Parathyroid adenoma (tissue), 2 donors: ENCODE measurements around the gene PGAP1.

Experiments
- H2AFZ ChIP-seq: fragments of 300-600 bp; sonication (generic); one replicate; pipeline ENCODE4 v1.7.0; 2017; ENCODE audit warnings: antibody characterized with exemption, mild to moderate bottlenecking
- H3K27ac ChIP-seq: fragments of 300-600 bp; sonication (generic); one replicate; pipeline ENCODE4 v1.7.0; 2017
- H3K27me3 ChIP-seq: fragments of 300-600 bp; sonication (generic); one replicate; pipeline ENCODE4 v1.7.0; 2017; ENCODE audit warnings: low read length; ENCODE audit not compliant: control insufficient read depth, insufficient read depth
- H3K36me3 ChIP-seq: fragments of 300-600 bp; sonication (generic); one replicate; pipeline ENCODE4 v1.7.0; 2017; ENCODE audit warnings: low read length; ENCODE audit not compliant: control insufficient read depth, insufficient read depth
- H3K4me1 ChIP-seq: fragments of 300-600 bp; sonication (generic); one replicate; pipeline ENCODE4 v1.7.0; 2017; ENCODE audit warnings: control low read depth
- H3K4me2 ChIP-seq: fragments of 300-600 bp; sonication (generic); one replicate; pipeline ENCODE4 v1.7.0; 2017; ENCODE audit warnings: low read length
- H3K4me3 ChIP-seq: fragments of 300-600 bp; sonication (generic); one replicate; pipeline ENCODE4 v1.7.0; 2017; ENCODE audit warnings: low read depth, low read length
- H3K79me2 ChIP-seq: fragments of 300-600 bp; sonication (generic); one replicate; pipeline ENCODE4 v1.7.0; 2017; ENCODE audit warnings: control low read depth
- H3K9ac ChIP-seq: fragments of 300-600 bp; sonication (generic); one replicate; pipeline ENCODE4 v1.7.0; 2017; ENCODE audit warnings: mild to moderate bottlenecking
- H3K9me3 ChIP-seq: fragments of 300-600 bp; sonication (generic); one replicate; pipeline ENCODE4 v1.7.0; 2017; ENCODE audit warnings: low read length; ENCODE audit not compliant: control insufficient read depth
- CTCF ChIP-seq: fragments of 300-600 bp; sonication (generic); IDR thresholded peaks from one replicate; pipeline ENCODE4 v1.7.0; 2017; ENCODE audit warnings: antibody characterized with exemption, mild to moderate bottlenecking
- donor health status: primary hyperparathyroidism.

The PGAP1 gene

DNA sequence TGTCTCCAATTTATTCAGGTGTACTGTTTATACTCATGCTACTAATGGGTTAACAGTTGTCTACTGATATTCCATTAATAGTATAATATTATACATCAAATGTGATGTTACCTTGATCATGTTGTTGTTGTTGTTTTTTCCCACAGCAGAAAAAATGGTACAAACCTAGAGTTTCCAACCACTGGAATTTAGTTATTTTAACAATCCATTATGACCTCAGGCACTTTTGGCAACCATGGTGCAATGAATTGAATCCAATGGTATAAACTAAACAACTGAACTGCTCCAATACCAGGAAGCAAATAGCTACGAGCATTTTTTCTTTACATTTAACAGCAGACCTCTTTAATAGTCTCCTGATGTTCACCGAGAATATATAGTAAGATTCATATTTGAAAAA, 86.3 kb downstream of the PGAP1 start:
- no peak overlapping the region for H2AFZ ChIP-seq
- H3K27ac ChIP-seq: no peak overlapping the region
- no peaks in the 10 kb centered on the region for H3K27me3 ChIP-seq
- no peak overlapping the region for H3K4me2 ChIP-seq
- no peaks in the 10 kb centered on the region for H3K79me2 ChIP-seq
- no peak overlapping the region for H3K9ac ChIP-seq
- TF ChIP-seq CTCF: no peak
- no peaks in the 10 kb centered on the region for H3K9me3 ChIP-seq
- no peaks in the 10 kb centered on the region for H3K4me1 ChIP-seq
- H3K4me3 ChIP-seq: no peak overlapping the region
- H3K36me3 ChIP-seq: no peaks in the 10 kb centered on the region

GRCh38 chr2:196839574-196839973, 86.9 kb downstream of the PGAP1 start:
- no peak overlapping the region for H3K4me3 ChIP-seq
- no peaks in the 10 kb centered on the region for H3K79me2 ChIP-seq
- no peaks in the 10 kb centered on the region for H3K4me1 ChIP-seq
- no peak overlapping the region for H2AFZ ChIP-seq
- no peaks in the 10 kb centered on the region for H3K9me3 ChIP-seq
- H3K36me3 ChIP-seq: no peaks in the 10 kb centered on the region
- no peaks in the 10 kb centered on the region for H3K27me3 ChIP-seq
- H3K4me2 ChIP-seq: no peak overlapping the region
- no peak overlapping the region for H3K9ac ChIP-seq
- H3K27ac ChIP-seq: no peak overlapping the region
- TF ChIP-seq CTCF: no peak

DNA sequence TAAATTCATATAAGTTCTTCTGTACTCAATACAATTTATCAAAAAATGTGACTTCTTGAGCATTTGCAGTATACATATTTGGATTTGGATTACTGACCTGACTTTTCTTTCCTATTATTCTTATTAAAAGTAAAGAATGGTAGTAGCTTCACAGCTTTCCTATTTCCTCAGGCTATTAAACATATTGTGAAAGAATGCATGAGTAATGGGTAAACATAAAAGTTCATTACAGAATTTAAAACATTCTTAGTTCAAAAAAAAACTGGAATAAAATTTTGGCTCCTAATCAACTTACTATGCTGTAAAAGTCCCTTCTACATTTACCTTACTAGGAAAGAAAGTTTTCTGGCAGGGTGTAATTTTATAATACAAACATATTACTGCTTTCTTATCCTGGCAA, 90.1 kb downstream of the PGAP1 start:
- no peaks in the 10 kb centered on the region for H3K27me3 ChIP-seq
- no peaks in the 10 kb centered on the region for H3K36me3 ChIP-seq
- no peak overlapping the region for H3K4me2 ChIP-seq
- H2AFZ ChIP-seq: no peak overlapping the region
- H3K9me3 ChIP-seq: no peaks in the 10 kb centered on the region
- no peak overlapping the region for H3K9ac ChIP-seq
- H3K4me3 ChIP-seq: no peak overlapping the region
- no peak overlapping the region for H3K27ac ChIP-seq
- H3K79me2 ChIP-seq: no peaks in the 10 kb centered on the region
- no peak for TF ChIP-seq CTCF
- no peaks in the 10 kb centered on the region for H3K4me1 ChIP-seq

- no peak overlapping the region for H3K9ac ChIP-seq
- no peak overlapping the region for H3K4me2 ChIP-seq
- H3K79me2 ChIP-seq: no peaks in the 10 kb centered on the region
- TF ChIP-seq CTCF: no peak
- no peak overlapping the region for H3K27ac ChIP-seq
- H3K27me3 ChIP-seq: no peaks in the 10 kb centered on the region
- no peaks in the 10 kb centered on the region for H3K4me1 ChIP-seq
- H3K36me3 ChIP-seq: no peaks in the 10 kb centered on the region
- no peak overlapping the region for H3K4me3 ChIP-seq
- H3K9me3 ChIP-seq: no peaks in the 10 kb centered on the region
- H2AFZ ChIP-seq: no peak overlapping the region
Measured at GRCh38 chr2:196830701-196831100, 95.8 kb downstream of the PGAP1 start.

GRCh38 chr2:196827356-196827755, 99.2 kb downstream of the PGAP1 start:
- Histone ChIP-seq H3K79me2 (no peaks in the 10 kb centered on the region), H3K27ac (no peak overlapping the region), H3K4me1 (no peaks in the 10 kb centered on the region), H2AFZ (no peak overlapping the region), H3K9me3 (no peaks in the 10 kb centered on the region), H3K4me3 (no peak overlapping the region), H3K9ac (no peak overlapping the region), H3K4me2 (no peak overlapping the region), H3K27me3 (no peaks in the 10 kb centered on the region), H3K36me3 (no peaks in the 10 kb centered on the region)
- TF ChIP-seq CTCF: no peak
